Gastrocnemius medialis (tissue), 4 donors: ENCODE results near the gene WDFY3.

Experiments
- POLR2A ChIP-seq, 2 donors: fragments of 450-650 bp; IDR thresholded peaks; one replicate each; pipeline ENCODE4 v1.6.1; 2017; ENCODE audit warnings: antibody characterized with exemption in 2 of 2, mild to moderate bottlenecking in 2 of 2, moderate library complexity in 2 of 2
- TF ChIP-seq, protein P1 (sequence below), 5 experiments: fragments of 450-650 bp in 3 of 5; fragments of 200-600 bp in 2 of 5; sonication (generic) in 2 of 5; IDR thresholded peaks in 4 of 5; conservative IDR thresholded peaks in 1 of 5; 1 replicate in 4 of 5; 2 replicates in 1 of 5; pipeline ENCODE4 v1.5.1; 2016 to 2019; ENCODE audit warnings: antibody characterized with exemption in 5 of 5, mild to moderate bottlenecking in 3 of 5, moderate library complexity in 3 of 5

GRCh38 chr4:84782517-84782916 is 184.0 kb downstream of the WDFY3 start:
- TF ChIP-seq, protein P1, sequence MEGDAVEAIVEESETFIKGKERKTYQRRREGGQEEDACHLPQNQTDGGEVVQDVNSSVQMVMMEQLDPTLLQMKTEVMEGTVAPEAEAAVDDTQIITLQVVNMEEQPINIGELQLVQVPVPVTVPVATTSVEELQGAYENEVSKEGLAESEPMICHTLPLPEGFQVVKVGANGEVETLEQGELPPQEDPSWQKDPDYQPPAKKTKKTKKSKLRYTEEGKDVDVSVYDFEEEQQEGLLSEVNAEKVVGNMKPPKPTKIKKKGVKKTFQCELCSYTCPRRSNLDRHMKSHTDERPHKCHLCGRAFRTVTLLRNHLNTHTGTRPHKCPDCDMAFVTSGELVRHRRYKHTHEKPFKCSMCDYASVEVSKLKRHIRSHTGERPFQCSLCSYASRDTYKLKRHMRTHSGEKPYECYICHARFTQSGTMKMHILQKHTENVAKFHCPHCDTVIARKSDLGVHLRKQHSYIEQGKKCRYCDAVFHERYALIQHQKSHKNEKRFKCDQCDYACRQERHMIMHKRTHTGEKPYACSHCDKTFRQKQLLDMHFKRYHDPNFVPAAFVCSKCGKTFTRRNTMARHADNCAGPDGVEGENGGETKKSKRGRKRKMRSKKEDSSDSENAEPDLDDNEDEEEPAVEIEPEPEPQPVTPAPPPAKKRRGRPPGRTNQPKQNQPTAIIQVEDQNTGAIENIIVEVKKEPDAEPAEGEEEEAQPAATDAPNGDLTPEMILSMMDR (IDR thresholded peaks at IDR 0.05 in 4 of 5, conservative IDR thresholded peaks at IDR 0.05 in 1 of 5) = no peak
- TF ChIP-seq POLR2A (IDR thresholded peaks at IDR 0.05) = no peak
